H9 (cell line): ENCODE results near the gene USP46. TPM values are rescaled to one million over a fixed set of nuclear protein-coding genes. Genes with fewer than 3 reads are reported as not detected.

ENCODE experiments used
- DNase-seq: peaks from one replicate; pipeline ENCODE4 v3.0.0-alpha.2; 2017
- H2AFZ ChIP-seq: one replicate; pipeline ENCODE4 v1.6.1; 2013; ENCODE audit warnings: mild to moderate bottlenecking, low read length, control low read depth, moderate library complexity
- H2AK5ac ChIP-seq: 2 replicates; pipeline ENCODE4 v1.6.1; 2013; ENCODE audit warnings: low read length, control low read depth, mixed read lengths; ENCODE audit not compliant: insufficient read length
- H2BK120ac ChIP-seq: one replicate; pipeline ENCODE4 v1.6.1; 2013; ENCODE audit warnings: low read depth, mild to moderate bottlenecking, low read length, control low read depth, inconsistent platforms; ENCODE audit not compliant: poor library complexity, severe bottlenecking
- H2BK12ac ChIP-seq: 2 replicates; pipeline ENCODE4 v1.6.1; 2013; ENCODE audit warnings: low read length, control low read depth, mixed read lengths, low read depth; ENCODE audit not compliant: insufficient read length
- H2BK15ac ChIP-seq: 2 replicates; pipeline ENCODE4 v1.6.1; 2013; ENCODE audit warnings: low read depth, low read length, control low read depth
- H2BK20ac ChIP-seq: one replicate; pipeline ENCODE4 v1.6.1; 2013; ENCODE audit warnings: low read depth, mild to moderate bottlenecking, low read length, control low read depth, inconsistent platforms; ENCODE audit not compliant: poor library complexity, severe bottlenecking
- H2BK5ac ChIP-seq: 2 replicates; pipeline ENCODE4 v1.6.1; 2013; ENCODE audit warnings: low read length, control low read depth, mixed read lengths; ENCODE audit not compliant: insufficient read length
- H3K14ac ChIP-seq: 2 replicates; pipeline ENCODE4 v1.6.1; 2013; ENCODE audit warnings: low read length, control low read depth; ENCODE audit not compliant: insufficient read depth
- H3K18ac ChIP-seq: 2 replicates; pipeline ENCODE4 v1.6.1; 2013; ENCODE audit warnings: low read depth, mild to moderate bottlenecking, mixed read lengths, low read length, control low read depth; ENCODE audit not compliant: insufficient read length
- H3K23ac ChIP-seq: 2 replicates; pipeline ENCODE4 v1.6.1; 2013; ENCODE audit warnings: low read length, control low read depth, mixed read lengths, low read depth; ENCODE audit not compliant: insufficient read length
- H3K23me2 ChIP-seq: 2 replicates; pipeline ENCODE4 v1.6.1; 2013; ENCODE audit warnings: low read depth, mild to moderate bottlenecking, mixed read lengths, low read length, control low read depth; ENCODE audit not compliant: insufficient read length, poor library complexity, severe bottlenecking
- H3K27ac ChIP-seq: 2 replicates; pipeline ENCODE4 v1.5.1; 2013; ENCODE audit warnings: low read length, control low read depth, mixed read lengths, low read depth; ENCODE audit not compliant: insufficient read length
- H3K27me3 ChIP-seq: 2 replicates; pipeline ENCODE4 v1.6.1; 2013; ENCODE audit warnings: low read length, control low read depth, inconsistent platforms; ENCODE audit not compliant: insufficient read depth
- H3K4ac ChIP-seq: 2 replicates; pipeline ENCODE4 v1.6.1; 2013; ENCODE audit warnings: low read depth, mild to moderate bottlenecking, control low read depth, inconsistent platforms, low read length, moderate library complexity
- H3K4me1 ChIP-seq: 2 replicates; pipeline ENCODE4 v1.6.1; 2013; ENCODE audit warnings: low read length, control low read depth, inconsistent platforms; ENCODE audit not compliant: insufficient read depth
- H3K4me2 ChIP-seq: 2 replicates; pipeline ENCODE4 v1.6.1; 2013; ENCODE audit warnings: low read length, control low read depth, mixed read lengths; ENCODE audit not compliant: insufficient read length, insufficient read depth
- H3K56ac ChIP-seq: 2 replicates; pipeline ENCODE4 v1.6.1; 2013; ENCODE audit warnings: low read depth, mild to moderate bottlenecking, mixed read lengths, low read length, control low read depth; ENCODE audit not compliant: insufficient read length
- H3K79me1 ChIP-seq: 2 replicates; pipeline ENCODE4 v1.6.1; 2013; ENCODE audit warnings: low read depth, mild to moderate bottlenecking, moderate library complexity, low read length, control low read depth, inconsistent platforms; ENCODE audit not compliant: insufficient read depth, poor library complexity, severe bottlenecking
- H3K79me2 ChIP-seq: 2 replicates; pipeline ENCODE4 v1.6.1; 2013; ENCODE audit warnings: low read length, control low read depth, inconsistent platforms; ENCODE audit not compliant: insufficient read depth
- H3K9ac ChIP-seq: 2 replicates; pipeline ENCODE4 v1.6.1; 2013; ENCODE audit warnings: low read length, control low read depth, mixed read lengths; ENCODE audit not compliant: insufficient read length; ENCODE audit errors: extremely low read depth
- H3K9me3 ChIP-seq: one replicate; pipeline ENCODE4 v1.6.1; 2013; ENCODE audit warnings: low read depth, low read length, inconsistent platforms; ENCODE audit not compliant: control insufficient read depth
- H3T11ph ChIP-seq: one replicate; pipeline ENCODE4 v1.6.1; 2013; ENCODE audit warnings: mild to moderate bottlenecking, low read length, control low read depth, inconsistent platforms
- H4K20me1 ChIP-seq: one replicate; pipeline ENCODE4 v1.6.1; 2013; ENCODE audit not compliant: control insufficient read depth, insufficient read length, insufficient read depth
- H4K5ac ChIP-seq: 2 replicates; pipeline ENCODE4 v1.6.1; 2013; ENCODE audit warnings: low read depth, mild to moderate bottlenecking, mixed read lengths, low read length, control low read depth; ENCODE audit not compliant: insufficient read length
- H4K8ac ChIP-seq: replicated peaks from 2 replicates; pipeline ENCODE4 v1.6.1; 2013; ENCODE audit warnings: low read length, control low read depth, mixed read lengths, low read depth; ENCODE audit not compliant: insufficient read length
- H4K91ac ChIP-seq: 2 replicates; pipeline ENCODE4 v1.6.1; 2013; ENCODE audit warnings: low read depth, mild to moderate bottlenecking, moderate library complexity, mixed read lengths, low read length, control low read depth; ENCODE audit not compliant: insufficient read length
- H3K27ac Mint-ChIP-seq, 3 experiments: 2 replicates in 2 of 3; 3 replicates in 1 of 3; pipeline ENCODE4 v1.8.0; 2020 to 2021; ENCODE audit warnings: mixed read lengths in 3 of 3, mild to moderate bottlenecking in 1 of 3, moderate library complexity in 1 of 3
- H3K27me3 Mint-ChIP-seq: 2 replicates; pipeline ENCODE4 v1.8.0; 2021; ENCODE audit warnings: low read depth, mild to moderate bottlenecking, moderate library complexity, mixed read lengths
- H3K36me3 Mint-ChIP-seq, 3 experiments: 2 replicates in 2 of 3; 3 replicates in 1 of 3; pipeline ENCODE4 v1.8.0; 2020 to 2021; ENCODE audit warnings: low read depth in 3 of 3, mixed read lengths in 3 of 3; ENCODE audit not compliant: insufficient read depth in 1 of 3
- H3K4me1 Mint-ChIP-seq, 2 experiments: 2 replicates each; pipeline ENCODE4 v1.8.0; 2020; ENCODE audit warnings: mixed read lengths in 2 of 2
- H3K4me3 Mint-ChIP-seq, 2 experiments: 2 replicates in 1 of 2; 3 replicates in 1 of 2; pipeline ENCODE4 v1.8.0; 2020 to 2021; ENCODE audit warnings: mild to moderate bottlenecking in 2 of 2, mixed read lengths in 2 of 2, moderate library complexity in 1 of 2
- H3K9me3 Mint-ChIP-seq, 2 experiments: 2 replicates in 1 of 2; 3 replicates in 1 of 2; pipeline ENCODE4 v1.8.0; 2020; ENCODE audit warnings: mild to moderate bottlenecking in 2 of 2, mixed read lengths in 2 of 2, moderate library complexity in 1 of 2
- WGBS: extraction: QIAGEN DNeasy Blood & Tissue Kit; methylation state at CpG from one replicate; pipeline ENCODE4 v1.1.7; 2013; ENCODE audit warnings: missing lambda C conversion rate, low lambda C conversion rate, mixed read lengths; ENCODE audit not compliant: insufficient read length; ENCODE audit errors: extremely low coverage; 5-methylcytosine and 5-hydroxymethylcytosine counted together
- total RNA-seq: library from RNA; stranded (reverse); gene quantifications from 2 replicates; pipeline ENCODE4 v1.2.1, GENCODE V29; 2021
- TF ChIP-seq, protein P1 (sequence below): fragments of 200-600 bp; sonication (generic); conservative IDR thresholded peaks from 3 replicates; pipeline ENCODE4 v1.8.0; 2021; ENCODE audit warnings: antibody characterized with exemption, mild to moderate bottlenecking

Gene USP46
- total RNA-seq, 1 experiment from 2014 or later, result 59.8 TPM

DNA sequence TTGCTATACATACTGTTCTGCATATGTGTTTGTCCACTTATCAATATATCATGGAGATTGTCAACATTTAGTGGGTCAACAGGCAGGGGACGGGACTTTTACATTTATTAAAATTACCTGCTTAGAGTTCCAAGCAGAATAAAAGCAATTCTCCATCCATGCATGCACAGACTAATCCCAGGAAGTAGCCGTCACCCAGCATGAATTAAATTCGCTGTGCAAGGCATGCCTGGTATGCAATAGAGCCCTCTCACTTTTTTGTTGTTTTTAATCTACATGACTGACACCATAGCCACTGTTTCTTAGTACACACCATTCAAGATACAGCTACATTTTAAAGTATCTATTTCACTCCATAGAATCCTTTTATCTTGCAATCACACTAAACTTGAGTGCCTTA, 108.9 kb downstream of the USP46 start:
- WGBS, result no CpG with 5 or more reads among the region's 3 CpGs
- Histone ChIP-seq H3K27me3 (no peaks in the 10 kb centered on the region), H4K91ac (no peak overlapping the region), H2AFZ (no peak overlapping the region), H4K8ac (no peak overlapping the region), H3K14ac (no peak overlapping the region), H2BK5ac (no peak overlapping the region), H3K4ac (no peak overlapping the region), H3K27ac (no peak overlapping the region), H3K4me2 (no peak overlapping the region), H3K23ac (no peak overlapping the region), H2BK120ac (no peak overlapping the region), H3T11ph (no peak overlapping the region), H3K56ac (no peak overlapping the region), H4K5ac (no peak overlapping the region), H3K79me1 (no peaks in the 10 kb centered on the region), H3K4me1 (peaks cover 3% of the 10 kb centered on the region; the same call in 1 of the 2 replicates), H2BK15ac (no peak overlapping the region), H2AK5ac (no peak overlapping the region), H3K79me2 (no peaks in the 10 kb centered on the region), H4K20me1 (no peaks in the 10 kb centered on the region), H2BK20ac (no peak overlapping the region), H3K23me2 (no peaks in the 10 kb centered on the region), H2BK12ac (no peak overlapping the region), H3K18ac (no peak overlapping the region), H3K9me3 (no peaks in the 10 kb centered on the region), H3K9ac (no peak overlapping the region)
- DNase-seq, result no peak
- H3K27ac Mint-ChIP-seq, result no peak overlapping the region; a peak in 1 of 7 replicates
- H3K36me3 Mint-ChIP-seq, result peaks cover 0 to 7% (median 3%) of the 10 kb centered on the region in 3 experiments; a peak in 3 of 7 replicates
- peaks cover 48 to 57% of the 10 kb centered on the region in 2 experiments for H3K4me1 Mint-ChIP-seq
- H3K4me3 Mint-ChIP-seq, result no peak overlapping the region
- no peaks in the 10 kb centered on the region for H3K27me3 Mint-ChIP-seq
- TF ChIP-seq, protein P1, sequence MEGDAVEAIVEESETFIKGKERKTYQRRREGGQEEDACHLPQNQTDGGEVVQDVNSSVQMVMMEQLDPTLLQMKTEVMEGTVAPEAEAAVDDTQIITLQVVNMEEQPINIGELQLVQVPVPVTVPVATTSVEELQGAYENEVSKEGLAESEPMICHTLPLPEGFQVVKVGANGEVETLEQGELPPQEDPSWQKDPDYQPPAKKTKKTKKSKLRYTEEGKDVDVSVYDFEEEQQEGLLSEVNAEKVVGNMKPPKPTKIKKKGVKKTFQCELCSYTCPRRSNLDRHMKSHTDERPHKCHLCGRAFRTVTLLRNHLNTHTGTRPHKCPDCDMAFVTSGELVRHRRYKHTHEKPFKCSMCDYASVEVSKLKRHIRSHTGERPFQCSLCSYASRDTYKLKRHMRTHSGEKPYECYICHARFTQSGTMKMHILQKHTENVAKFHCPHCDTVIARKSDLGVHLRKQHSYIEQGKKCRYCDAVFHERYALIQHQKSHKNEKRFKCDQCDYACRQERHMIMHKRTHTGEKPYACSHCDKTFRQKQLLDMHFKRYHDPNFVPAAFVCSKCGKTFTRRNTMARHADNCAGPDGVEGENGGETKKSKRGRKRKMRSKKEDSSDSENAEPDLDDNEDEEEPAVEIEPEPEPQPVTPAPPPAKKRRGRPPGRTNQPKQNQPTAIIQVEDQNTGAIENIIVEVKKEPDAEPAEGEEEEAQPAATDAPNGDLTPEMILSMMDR, result no peak
- H3K9me3 Mint-ChIP-seq, result 0 out of 5 replicates have a peak, but pooled peaks cover 0 to 2% of the 10 kb centered on the region in 2 experiments
